GM21528 (cell line): ENCODE results near the gene C19orf67.

Experiments
- ATAC-seq: cut with Tn5 transposase; IDR thresholded peaks from one replicate; pipeline ENCODE4 v1.9.1; 2021; ENCODE audit warnings: mild to moderate bottlenecking, moderate library complexity; ENCODE audit not compliant: unreplicated experiment, low FRiP score

C19orf67 gene

GRCh38 chr19:14085309-14085995 is at the start of gene C19orf67:
Gene C19orf67 (minus strand): TSS chr19:14085783. CDS start chr19:14085627, 156 bp downstream.
- ATAC-seq = no peak

GRCh38 chr19:14135355-14135754 is 49.8 kb upstream of the C19orf67 start:
- ATAC-seq = no peak

DNA sequence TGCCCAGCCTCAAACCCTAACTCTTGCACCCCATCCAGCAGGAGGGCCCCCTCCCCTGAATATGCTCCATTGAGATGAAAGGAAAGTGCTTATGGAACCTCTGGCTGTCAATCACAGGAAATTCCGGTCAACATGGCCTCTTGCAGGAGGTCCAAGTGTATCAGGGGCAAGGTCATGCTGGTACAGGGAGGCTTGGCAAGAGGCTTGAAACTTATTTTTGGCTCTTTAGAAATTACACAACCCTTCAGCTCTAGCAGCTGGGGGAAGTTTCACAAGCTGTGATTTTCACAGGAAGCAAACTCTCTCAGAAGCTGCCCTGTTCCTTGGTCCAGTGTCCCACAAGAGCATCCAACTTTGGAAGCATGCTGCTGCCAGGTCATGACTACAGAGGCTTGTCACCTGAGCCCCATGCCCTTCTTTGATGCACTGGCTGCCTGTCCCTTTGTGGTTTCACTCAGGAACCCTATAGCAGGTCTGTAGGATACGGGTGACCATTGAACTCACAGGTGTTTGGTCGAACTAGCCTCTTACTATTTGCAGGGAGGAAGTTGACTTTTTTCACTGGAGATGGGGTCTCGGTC is 42.4 kb upstream of the C19orf67 start:
- no peak for ATAC-seq

- ATAC-seq = no peak
These were observed 41.6 kb upstream of the C19orf67 start for GRCh38 chr19:14127176-14127575.

DNA sequence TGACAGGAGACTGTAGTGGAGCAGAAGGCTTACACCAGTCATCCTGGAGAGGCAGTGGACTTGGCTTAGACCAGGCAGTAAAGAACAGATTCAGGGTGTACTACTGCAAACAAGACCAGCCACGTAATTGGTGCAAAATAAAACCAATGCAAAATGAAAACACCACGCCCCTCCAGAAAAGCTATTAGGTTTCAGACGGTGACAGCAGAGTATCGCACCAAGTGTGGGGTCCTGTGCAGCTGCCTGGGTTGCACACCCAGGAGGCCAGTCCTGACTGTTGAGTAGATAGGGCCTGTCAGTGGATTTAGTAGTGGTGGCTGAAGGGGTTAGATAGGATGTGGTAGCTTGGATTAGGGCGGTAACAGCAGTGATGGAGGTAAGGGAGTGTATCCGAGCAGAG is 37.3 kb upstream of the C19orf67 start:
- ATAC-seq = no peak

DNA sequence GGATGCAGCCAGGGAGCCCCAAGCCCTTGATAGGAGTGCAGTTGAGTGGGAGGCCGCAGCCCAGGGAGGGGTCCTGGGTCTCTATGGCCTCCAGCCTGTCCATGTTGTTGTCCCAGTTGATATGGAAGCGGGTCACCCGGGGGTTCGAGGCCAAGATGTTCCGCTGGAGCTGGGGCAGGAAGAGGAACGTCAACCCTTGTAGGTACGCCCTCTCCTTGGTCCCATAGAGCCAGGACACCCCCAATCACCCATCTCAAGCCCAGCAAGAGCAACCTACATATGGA is 34.9 kb upstream of the C19orf67 start:
- ATAC-seq = no peak

- no peak for ATAC-seq
These were observed 34.3 kb upstream of the C19orf67 start for GRCh38 chr19:14119644-14120496.

DNA sequence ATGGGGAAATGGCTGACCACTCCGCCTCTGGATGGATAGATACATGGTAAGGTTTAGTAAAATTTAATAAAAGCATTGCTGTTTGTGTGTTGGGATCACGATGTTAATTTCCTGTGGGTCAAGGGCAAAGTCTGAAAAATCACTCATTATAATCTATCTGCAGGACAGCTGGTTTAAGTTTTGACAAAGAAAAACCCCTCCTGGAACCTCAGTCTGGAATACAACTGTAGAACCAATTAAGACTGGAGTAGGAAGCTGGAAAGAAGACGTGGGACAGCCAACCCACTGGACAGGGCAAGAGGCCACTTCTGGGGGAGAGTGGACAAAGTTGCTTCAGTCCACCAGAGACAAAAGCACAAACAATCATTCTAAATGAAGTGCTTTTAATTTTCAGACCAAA is 33.6 kb upstream of the C19orf67 start:
- no peak for ATAC-seq

DNA sequence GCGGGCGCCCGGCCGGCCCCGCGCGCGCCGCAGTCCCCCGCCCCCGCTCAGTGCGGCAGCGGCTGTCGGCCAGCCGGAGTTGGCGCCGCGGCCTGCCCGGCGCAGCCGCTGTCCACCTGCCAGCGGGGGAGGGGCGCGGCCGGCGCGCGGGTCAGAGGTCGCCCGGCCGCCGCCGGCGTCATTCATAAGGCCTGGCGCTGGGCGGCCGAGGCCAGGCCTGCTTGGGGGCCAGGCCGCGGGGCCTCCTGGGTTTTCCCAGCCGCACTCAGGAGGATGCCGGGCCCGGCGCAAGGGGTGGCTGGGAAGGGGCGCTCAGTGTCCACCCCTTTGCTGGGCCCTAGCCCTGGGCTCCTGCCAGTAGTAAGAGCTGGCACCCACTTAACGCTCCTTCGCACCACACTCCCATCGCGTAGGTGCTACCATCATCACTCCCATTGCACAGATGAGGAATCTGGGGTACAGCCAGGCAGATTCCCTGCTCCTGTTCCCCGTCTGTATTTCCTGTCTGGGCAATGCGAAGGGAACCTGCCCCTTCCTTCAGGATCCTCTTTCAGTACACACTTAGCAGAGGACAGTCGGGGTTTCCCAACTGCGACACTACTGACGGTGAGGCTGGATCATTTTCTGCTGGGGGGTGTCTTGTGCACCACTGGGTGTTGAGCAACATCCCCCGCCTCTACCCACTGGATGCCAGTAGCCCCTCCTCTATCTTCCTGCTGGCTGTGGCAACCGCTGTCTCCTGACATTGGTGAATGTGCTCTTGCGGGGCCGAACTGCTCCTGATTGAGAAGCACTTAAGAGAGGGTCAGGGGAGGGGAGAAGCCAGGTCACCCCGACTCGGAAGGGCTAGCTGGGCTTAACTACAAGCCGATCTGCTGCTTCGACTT is 32.8 kb upstream of the C19orf67 start:
- ATAC-seq = peak; percentile 24

GRCh38 chr19:14117668-14118164 is 32.1 kb upstream of the C19orf67 start, which contains the start of gene PRKACA:
Gene PRKACA (minus strand): TSS chr19:14117762. CDS start chr19:14117547, 215 bp downstream.
- ATAC-seq = peak; percentile 83

DNA sequence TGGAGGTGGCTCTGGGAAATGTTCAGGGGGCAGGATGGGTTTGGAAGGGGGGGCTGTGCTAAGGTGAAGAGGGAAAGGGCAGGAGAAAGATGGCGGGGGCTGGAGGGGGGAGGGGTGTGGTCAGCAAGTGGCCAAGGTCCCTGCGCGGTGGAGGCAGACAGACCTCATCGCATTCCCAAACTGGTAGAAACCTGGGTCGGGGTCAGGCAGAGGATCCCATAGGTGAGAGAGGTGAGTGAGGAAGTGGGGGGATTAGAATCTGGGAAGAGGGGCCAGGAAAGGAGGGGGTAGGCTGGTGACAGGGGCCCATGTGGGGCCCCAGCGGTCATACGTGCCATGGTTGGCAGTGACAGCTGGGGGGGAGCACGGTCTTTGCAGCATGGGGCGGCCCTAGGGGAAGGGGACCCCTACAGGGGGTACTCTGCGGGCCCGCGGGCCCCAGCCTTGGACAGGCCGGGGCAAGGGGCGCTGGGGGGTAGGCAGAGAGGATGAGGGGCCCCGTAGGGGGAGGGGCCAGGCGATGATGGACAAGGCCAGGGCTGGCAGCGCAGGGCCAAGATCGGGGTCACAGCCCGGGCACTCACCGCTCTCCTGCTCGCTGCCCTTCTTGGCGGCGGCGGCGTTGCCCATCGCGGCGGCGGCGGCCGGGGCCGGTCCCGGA is 31.5 kb upstream of the C19orf67 start:
- ATAC-seq = no peak

DNA sequence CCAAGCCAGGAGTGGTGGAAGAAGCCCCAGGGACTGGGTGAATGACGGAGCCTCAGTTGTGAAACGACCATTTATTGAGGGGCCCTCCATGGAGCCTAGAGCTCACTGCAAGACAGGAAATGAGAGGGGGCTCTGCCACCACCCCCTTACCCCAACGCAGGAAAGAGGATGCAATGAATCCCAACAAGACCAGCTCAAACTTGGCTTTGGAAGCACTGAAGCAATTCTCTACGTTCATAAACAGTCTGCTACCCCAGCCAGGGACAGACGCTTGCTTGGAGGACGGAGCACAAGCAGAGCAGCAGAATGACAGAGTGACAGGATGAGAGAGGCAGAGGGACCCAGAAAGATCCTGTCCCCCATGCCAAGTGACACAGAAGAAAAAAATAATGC is 30.9 kb upstream of the C19orf67 start:
- no peak for ATAC-seq

- no peak for ATAC-seq
These were observed 30.2 kb upstream of the C19orf67 start for GRCh38 chr19:14115756-14116155.

DNA sequence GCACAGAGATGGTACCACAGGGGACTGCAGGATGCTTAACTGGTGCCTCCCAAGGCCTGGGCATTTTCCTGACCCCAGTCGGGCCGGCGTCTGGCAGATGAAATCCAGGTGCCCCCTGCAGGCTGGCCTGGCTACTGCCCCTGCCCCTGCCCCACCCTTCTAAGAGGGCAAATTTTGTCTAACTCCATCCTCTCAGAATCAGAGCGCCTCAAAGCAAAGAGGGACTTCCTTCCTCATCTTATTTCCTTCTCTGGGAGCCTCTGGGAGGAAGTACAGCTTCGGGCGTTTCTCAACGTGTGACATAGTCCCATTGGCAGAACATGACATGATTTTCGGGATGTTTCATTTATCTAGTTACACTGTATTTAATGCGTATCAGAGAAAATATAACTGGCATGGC is 29.3 kb upstream of the C19orf67 start:
- ATAC-seq = no peak

DNA sequence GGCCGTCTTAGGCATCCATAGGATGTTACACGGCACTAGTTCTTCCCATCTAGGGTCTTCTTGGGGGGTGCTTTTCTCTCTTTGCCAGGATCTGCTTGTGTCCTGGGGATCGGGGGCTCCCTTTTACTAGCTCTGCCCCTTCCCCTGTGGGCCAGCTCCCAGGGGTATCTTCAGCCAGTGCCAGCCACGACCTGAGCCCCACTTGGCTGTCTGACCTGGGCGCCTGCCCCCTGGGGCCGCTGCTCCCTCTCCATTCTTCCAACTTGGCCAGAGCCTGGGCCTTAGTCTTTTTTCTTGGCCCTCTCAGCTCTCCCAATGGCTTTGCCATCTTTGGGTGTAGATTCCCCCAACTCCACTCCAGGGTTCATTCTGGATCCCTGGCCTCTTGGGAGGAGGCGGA is 28.9 kb upstream of the C19orf67 start:
- no peak for ATAC-seq

DNA sequence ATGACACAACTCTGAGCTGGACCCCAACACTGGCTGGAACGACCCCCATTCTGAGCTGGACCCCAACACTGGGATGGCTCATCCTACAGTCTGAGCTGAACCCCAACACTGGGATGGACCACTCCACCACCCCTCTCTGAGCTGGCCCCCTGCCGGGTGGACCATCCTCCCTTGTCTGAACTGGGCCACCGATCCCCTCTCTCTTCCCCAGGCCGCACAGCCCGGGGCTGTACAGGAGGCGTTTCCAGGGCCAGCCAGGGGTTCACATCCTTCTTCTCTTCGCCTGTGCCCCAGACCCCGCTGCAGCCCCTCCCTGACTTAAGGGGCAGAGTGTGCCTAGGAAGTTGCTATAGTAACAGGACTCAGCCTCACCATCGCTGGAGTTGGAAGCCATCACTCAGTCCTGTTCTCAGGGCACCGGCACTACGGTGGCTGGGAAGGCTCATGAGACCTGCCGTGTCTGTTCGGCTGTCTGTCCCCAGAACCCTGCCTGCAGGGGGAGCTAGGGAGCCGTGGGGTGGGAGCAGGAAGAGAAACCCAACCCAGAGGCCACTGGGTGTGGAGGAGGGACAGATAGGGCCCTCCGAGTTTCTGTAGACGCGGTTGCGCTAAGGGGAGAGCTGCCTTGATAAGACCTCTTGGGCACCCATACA is 28.3 kb upstream of the C19orf67 start:
- ATAC-seq = no peak

- ATAC-seq = no peak
These were observed 27.3 kb upstream of the C19orf67 start for GRCh38 chr19:14112809-14113385.

DNA sequence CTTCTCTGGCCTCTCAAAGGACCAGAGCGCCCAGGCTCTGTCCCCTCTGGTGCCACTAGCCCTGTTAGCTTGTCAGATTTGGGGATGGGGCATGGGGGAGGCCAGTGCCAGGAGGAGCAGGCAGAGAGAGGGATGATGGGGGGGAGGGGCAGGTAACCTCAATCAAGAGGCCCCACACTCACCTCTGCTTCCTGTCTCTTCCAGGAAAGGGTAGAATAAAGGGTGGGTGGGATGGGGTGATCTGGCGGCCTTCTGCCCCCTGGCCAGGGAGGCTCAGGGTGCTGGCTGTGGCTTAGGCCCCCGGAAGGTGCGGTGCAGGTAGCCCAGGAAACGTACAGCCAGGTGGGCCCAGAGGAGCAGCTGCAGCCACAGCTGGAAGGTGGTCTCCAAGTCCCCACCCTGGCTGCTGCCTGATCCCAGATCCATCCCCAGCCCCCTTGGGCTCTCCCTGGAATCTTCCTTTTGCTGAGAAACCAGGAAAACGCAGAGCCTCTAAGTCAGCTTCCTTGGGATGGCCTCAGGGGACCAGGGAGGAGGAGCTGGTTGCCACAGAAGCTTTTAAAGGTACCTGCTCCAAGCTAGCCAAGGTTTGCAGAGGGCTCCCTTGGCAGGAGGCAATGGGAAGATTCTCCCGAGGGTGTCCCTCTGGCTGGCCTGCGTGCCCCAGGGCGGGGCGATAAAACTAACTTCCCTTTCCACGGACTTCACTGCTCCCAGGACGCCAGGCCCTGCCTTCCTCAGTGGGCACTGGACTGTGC is 26.6 kb upstream of the C19orf67 start:
- ATAC-seq = no peak
